ENCODE results near the gene TCHP. TPM values are rescaled to one million over a fixed set of nuclear protein-coding genes. Genes with fewer than 3 reads are reported as not detected.
A peak's percentile ranks its signal among the peaks of the same experiment; 100 is the strongest.
"Not testable (repeated sequence)": the region's sequence is repeated elsewhere in the genome, so short reads cannot be mapped to it uniquely, and the experiment has no call there.

TCHP gene
- polyA plus RNA-seq, 1 donor: 27.7 TPM

GRCh38 chr12:109891731-109892130 lies 8.3 kb upstream of the TCHP start:
- not testable (repeated sequence) for H3K4me1 ChIP-seq (ENCODE audit: control insufficient read depth, insufficient read depth, low read length); DNase-seq; H3K27me3 ChIP-seq (ENCODE audit: control insufficient read depth, insufficient read depth, low read length); H3K9me3 ChIP-seq (ENCODE audit: control insufficient read depth, low read depth, low read length); H3K36me3 ChIP-seq (ENCODE audit: control insufficient read depth, insufficient read depth, low read length); H3K4me3 ChIP-seq (ENCODE audit: low read length); H3K27ac ChIP-seq (ENCODE audit: low read length)
- WGBS (ENCODE audit: insufficient coverage, low lambda C conversion rate): no CpG with 5 or more reads among the region's 7 CpGs

- no CpG with 5 or more reads among the region's 1 CpG for WGBS (ENCODE audit: insufficient coverage, low lambda C conversion rate)
- peaks cover 14% of the 10 kb centered on the region for H3K4me1 ChIP-seq (ENCODE audit: control insufficient read depth, insufficient read depth, low read length)
- H3K36me3 ChIP-seq (ENCODE audit: control insufficient read depth, insufficient read depth, low read length): no peaks in the 10 kb centered on the region
- H3K9me3 ChIP-seq (ENCODE audit: control insufficient read depth, low read depth, low read length): no peaks in the 10 kb centered on the region
- no peak overlapping the region for H3K27ac ChIP-seq (ENCODE audit: low read length)
- no peak for DNase-seq
- no peaks in the 10 kb centered on the region for H3K27me3 ChIP-seq (ENCODE audit: control insufficient read depth, insufficient read depth, low read length)
- no peak overlapping the region for H3K4me3 ChIP-seq (ENCODE audit: low read length)
Observed at GRCh38 chr12:109892165-109892715, 7.8 kb upstream of the TCHP start.

GRCh38 chr12:109892748-109893147 lies 7.3 kb upstream of the TCHP start:
- DNase-seq: no peak
- Histone ChIP-seq H3K27me3 (ENCODE audit: control insufficient read depth, insufficient read depth, low read length) (no peaks in the 10 kb centered on the region), H3K9me3 (ENCODE audit: control insufficient read depth, low read depth, low read length) (no peaks in the 10 kb centered on the region), H3K4me1 (ENCODE audit: control insufficient read depth, insufficient read depth, low read length) (peaks cover 14% of the 10 kb centered on the region), H3K36me3 (ENCODE audit: control insufficient read depth, insufficient read depth, low read length) (no peaks in the 10 kb centered on the region), H3K4me3 (ENCODE audit: low read length) (no peak overlapping the region), H3K27ac (ENCODE audit: low read length) (no peak overlapping the region)
- no CpG with 5 or more reads among the region's 4 CpGs for WGBS (ENCODE audit: insufficient coverage, low lambda C conversion rate)

GRCh38 chr12:109893261-109893995 lies 6.6 kb upstream of the TCHP start:
- no CpG with 5 or more reads among the region's 7 CpGs for WGBS (ENCODE audit: insufficient coverage, low lambda C conversion rate)
- Histone ChIP-seq H3K4me3 (ENCODE audit: low read length) (no peak overlapping the region), H3K27me3 (ENCODE audit: control insufficient read depth, insufficient read depth, low read length) (no peaks in the 10 kb centered on the region), H3K27ac (ENCODE audit: low read length) (no peak overlapping the region), H3K4me1 (ENCODE audit: control insufficient read depth, insufficient read depth, low read length) (peaks cover 14% of the 10 kb centered on the region), H3K36me3 (ENCODE audit: control insufficient read depth, insufficient read depth, low read length) (no peaks in the 10 kb centered on the region), H3K9me3 (ENCODE audit: control insufficient read depth, low read depth, low read length) (no peaks in the 10 kb centered on the region)
- DNase-seq: no peak

- Histone ChIP-seq H3K27me3 (ENCODE audit: control insufficient read depth, insufficient read depth, low read length) (no peaks in the 10 kb centered on the region), H3K4me1 (ENCODE audit: control insufficient read depth, insufficient read depth, low read length) (peaks cover 21% of the 10 kb centered on the region), H3K27ac (ENCODE audit: low read length) (no peak overlapping the region), H3K9me3 (ENCODE audit: control insufficient read depth, low read depth, low read length) (no peaks in the 10 kb centered on the region), H3K36me3 (ENCODE audit: control insufficient read depth, insufficient read depth, low read length) (no peaks in the 10 kb centered on the region), H3K4me3 (ENCODE audit: low read length) (no peak overlapping the region)
- DNase-seq: no peak
- WGBS (ENCODE audit: insufficient coverage, low lambda C conversion rate): no CpG with 5 or more reads among the region's 4 CpGs
Observed at GRCh38 chr12:109894939-109895338, 5.1 kb upstream of the TCHP start.

GRCh38 chr12:109896188-109896587 lies 3.9 kb upstream of the TCHP start:
- H3K9me3 ChIP-seq (ENCODE audit: control insufficient read depth, low read depth, low read length): no peaks in the 10 kb centered on the region
- H3K27me3 ChIP-seq (ENCODE audit: control insufficient read depth, insufficient read depth, low read length): no peaks in the 10 kb centered on the region
- 89% methylated on average over 1 of the region's 6 CpGs for WGBS (ENCODE audit: insufficient coverage, low lambda C conversion rate)
- H3K27ac ChIP-seq (ENCODE audit: low read length): no peak overlapping the region
- no peaks in the 10 kb centered on the region for H3K36me3 ChIP-seq (ENCODE audit: control insufficient read depth, insufficient read depth, low read length)
- H3K4me3 ChIP-seq (ENCODE audit: low read length): no peak overlapping the region
- DNase-seq: no peak
- H3K4me1 ChIP-seq (ENCODE audit: control insufficient read depth, insufficient read depth, low read length): peaks cover 21% of the 10 kb centered on the region

GRCh38 chr12:109897029-109897428 lies 3.0 kb upstream of the TCHP start:
- Histone ChIP-seq H3K27me3 (ENCODE audit: control insufficient read depth, insufficient read depth, low read length) (no peaks in the 10 kb centered on the region), H3K4me1 (ENCODE audit: control insufficient read depth, insufficient read depth, low read length) (peaks cover 23% of the 10 kb centered on the region), H3K27ac (ENCODE audit: low read length) (no peak overlapping the region), H3K36me3 (ENCODE audit: control insufficient read depth, insufficient read depth, low read length) (no peaks in the 10 kb centered on the region), H3K4me3 (ENCODE audit: low read length) (no peak overlapping the region), H3K9me3 (ENCODE audit: control insufficient read depth, low read depth, low read length) (no peaks in the 10 kb centered on the region)
- no CpG with 5 or more reads among the region's 6 CpGs for WGBS (ENCODE audit: insufficient coverage, low lambda C conversion rate)
- DNase-seq: peak in 1 of 2 donors; percentile 41

- WGBS (ENCODE audit: insufficient coverage, low lambda C conversion rate): no CpG with 5 or more reads among the region's 15 CpGs
- peak overlapping the region; percentile 69 for H3K4me3 ChIP-seq (ENCODE audit: low read length)
Observed at GRCh38 chr12:109899345-109899744, 729 bp upstream of the TCHP start.

GRCh38 chr12:109900752-109901580 lies 892 bp downstream of the TCHP start:
- 0% methylated on average over 2 of the region's 16 CpGs for WGBS (ENCODE audit: insufficient coverage, low lambda C conversion rate)

More at GRCh38 chr12:109899345-109899744, 729 bp upstream of the TCHP start:
- H3K9me3 ChIP-seq (ENCODE audit: control insufficient read depth, low read depth, low read length); DNase-seq; H3K27me3 ChIP-seq (ENCODE audit: control insufficient read depth, insufficient read depth, low read length): not testable (repeated sequence)
- peaks cover 23% of the 10 kb centered on the region for H3K4me1 ChIP-seq (ENCODE audit: control insufficient read depth, insufficient read depth, low read length)
- H3K36me3 ChIP-seq (ENCODE audit: control insufficient read depth, insufficient read depth, low read length): peaks cover 16% of the 10 kb centered on the region
- peak overlapping the region; percentile 75 for H3K27ac ChIP-seq (ENCODE audit: low read length)

GRCh38 chr12:109902891-109903418 lies 2.9 kb downstream of the TCHP start:
- DNase-seq: no peak
- H3K9me3 ChIP-seq (ENCODE audit: control insufficient read depth, low read depth, low read length): no peaks in the 10 kb centered on the region
- H3K36me3 ChIP-seq (ENCODE audit: control insufficient read depth, insufficient read depth, low read length): peaks cover 52% of the 10 kb centered on the region
- no peak overlapping the region for H3K4me3 ChIP-seq (ENCODE audit: low read length)
- no CpG with 5 or more reads among the region's 15 CpGs for WGBS (ENCODE audit: insufficient coverage, low lambda C conversion rate)
- H3K27ac ChIP-seq (ENCODE audit: low read length): no peak overlapping the region
- H3K27me3 ChIP-seq (ENCODE audit: control insufficient read depth, insufficient read depth, low read length): no peaks in the 10 kb centered on the region
- peaks cover 9% of the 10 kb centered on the region for H3K4me1 ChIP-seq (ENCODE audit: control insufficient read depth, insufficient read depth, low read length)

More at GRCh38 chr12:109900752-109901580, 892 bp downstream of the TCHP start:
- Histone ChIP-seq H3K9me3 (ENCODE audit: control insufficient read depth, low read depth, low read length) (no peaks in the 10 kb centered on the region), H3K36me3 (ENCODE audit: control insufficient read depth, insufficient read depth, low read length) (peaks cover 33% of the 10 kb centered on the region), H3K4me3 (ENCODE audit: low read length) (peak overlapping the region; percentile 69), H3K27me3 (ENCODE audit: control insufficient read depth, insufficient read depth, low read length) (no peaks in the 10 kb centered on the region), H3K4me1 (ENCODE audit: control insufficient read depth, insufficient read depth, low read length) (peaks cover 16% of the 10 kb centered on the region), H3K27ac (ENCODE audit: low read length) (peak overlapping the region; percentile 75)
- peak in 1 of 2 donors; percentile 38 for DNase-seq
